ENCODE data around the gene LCE1B. TPM values are rescaled to one million over a fixed set of nuclear protein-coding genes. Genes with fewer than 3 reads are reported as not detected.

LCE1B gene
- total RNA-seq, 4 donors from 2014 or later, result not detected

DNA sequence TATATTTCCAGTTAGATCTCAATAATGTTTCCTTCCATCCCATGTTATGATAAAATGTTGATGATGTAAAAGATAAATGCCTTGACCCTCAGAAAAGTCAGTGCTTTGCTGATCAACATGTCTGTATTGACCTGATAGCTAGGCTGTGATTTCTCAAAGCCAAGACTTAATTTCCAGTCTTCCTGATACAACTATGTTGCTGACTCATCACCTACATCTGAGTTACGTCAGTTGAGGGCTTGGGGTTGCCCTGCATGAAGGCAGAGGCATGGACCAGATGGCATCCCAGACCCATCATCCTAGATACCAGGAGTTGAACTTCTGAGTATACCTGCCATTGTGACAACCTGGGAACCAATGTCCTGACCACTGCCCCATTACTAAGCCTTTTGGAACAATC, 10.4 kb upstream of the LCE1B start:
- Histone ChIP-seq H3K27ac (no peak overlapping the region), H3K36me3 (no peaks in the 10 kb centered on the region), H3K27me3 (no peaks in the 10 kb centered on the region), H3K9me3 (no peaks in the 10 kb centered on the region), H3K4me3 (no peak overlapping the region), H3K4me1 (no peaks in the 10 kb centered on the region)
- DNase-seq (ENCODE audit: low spot score in 2 of 2), result no peak
- TF ChIP-seq POLR2A (IDR thresholded peaks at IDR 0.05) (no peak), EP300 (IDR thresholded peaks at IDR 0.05) (no peak)
- TF ChIP-seq, protein P1, sequence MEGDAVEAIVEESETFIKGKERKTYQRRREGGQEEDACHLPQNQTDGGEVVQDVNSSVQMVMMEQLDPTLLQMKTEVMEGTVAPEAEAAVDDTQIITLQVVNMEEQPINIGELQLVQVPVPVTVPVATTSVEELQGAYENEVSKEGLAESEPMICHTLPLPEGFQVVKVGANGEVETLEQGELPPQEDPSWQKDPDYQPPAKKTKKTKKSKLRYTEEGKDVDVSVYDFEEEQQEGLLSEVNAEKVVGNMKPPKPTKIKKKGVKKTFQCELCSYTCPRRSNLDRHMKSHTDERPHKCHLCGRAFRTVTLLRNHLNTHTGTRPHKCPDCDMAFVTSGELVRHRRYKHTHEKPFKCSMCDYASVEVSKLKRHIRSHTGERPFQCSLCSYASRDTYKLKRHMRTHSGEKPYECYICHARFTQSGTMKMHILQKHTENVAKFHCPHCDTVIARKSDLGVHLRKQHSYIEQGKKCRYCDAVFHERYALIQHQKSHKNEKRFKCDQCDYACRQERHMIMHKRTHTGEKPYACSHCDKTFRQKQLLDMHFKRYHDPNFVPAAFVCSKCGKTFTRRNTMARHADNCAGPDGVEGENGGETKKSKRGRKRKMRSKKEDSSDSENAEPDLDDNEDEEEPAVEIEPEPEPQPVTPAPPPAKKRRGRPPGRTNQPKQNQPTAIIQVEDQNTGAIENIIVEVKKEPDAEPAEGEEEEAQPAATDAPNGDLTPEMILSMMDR (IDR thresholded peaks at IDR 0.05), result no peak
- WGBS, 2 donors, result 62 to 65% methylated on average over 1 of the region's 1 CpG

DNA sequence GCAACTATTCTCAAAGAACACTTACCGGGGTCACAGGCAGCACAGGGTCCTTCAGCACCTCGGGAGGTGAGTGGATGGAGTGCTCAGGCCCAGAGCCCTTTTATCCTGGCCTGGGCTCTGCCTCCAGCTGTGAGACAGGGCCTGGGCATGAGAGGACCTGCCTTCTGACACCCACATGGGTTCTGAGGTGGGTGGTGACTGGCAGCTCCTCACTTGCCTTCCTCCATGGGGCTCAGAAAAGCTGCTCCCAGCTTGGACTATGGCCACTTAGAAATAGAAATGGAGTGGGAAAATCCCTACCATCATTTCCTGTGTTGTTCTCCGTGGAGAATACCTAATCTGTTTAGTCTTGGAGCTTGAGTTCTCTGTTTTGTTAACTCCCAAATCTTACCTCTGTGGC, 5.2 kb upstream of the LCE1B start, which contains the start of gene LCE1C:
LCE1C (minus strand) TSS at position 76 of the 400 bp plus-strand sequence. CDS start 1,173 bp downstream, outside the sequence.
- no peaks in the 10 kb centered on the region for H3K9me3 ChIP-seq
- WGBS, 2 donors, result 56 to 63% methylated on average over 3 of the region's 3 CpGs
- no peak within 1 kb of the TSS for H3K4me3 ChIP-seq
- H3K27ac ChIP-seq, result no peak within 1 kb of the TSS
- TF ChIP-seq, protein P1 (IDR thresholded peaks at IDR 0.05), result no peak
- no peak for TF ChIP-seq EP300 (IDR thresholded peaks at IDR 0.05)
- no peaks in the 10 kb centered on the region for H3K27me3 ChIP-seq
- H3K36me3 ChIP-seq, result no peaks in the 10 kb centered on the region
- no peaks in the 10 kb centered on the region for H3K4me1 ChIP-seq
- no peak for DNase-seq (ENCODE audit: low spot score in 2 of 2)

DNA sequence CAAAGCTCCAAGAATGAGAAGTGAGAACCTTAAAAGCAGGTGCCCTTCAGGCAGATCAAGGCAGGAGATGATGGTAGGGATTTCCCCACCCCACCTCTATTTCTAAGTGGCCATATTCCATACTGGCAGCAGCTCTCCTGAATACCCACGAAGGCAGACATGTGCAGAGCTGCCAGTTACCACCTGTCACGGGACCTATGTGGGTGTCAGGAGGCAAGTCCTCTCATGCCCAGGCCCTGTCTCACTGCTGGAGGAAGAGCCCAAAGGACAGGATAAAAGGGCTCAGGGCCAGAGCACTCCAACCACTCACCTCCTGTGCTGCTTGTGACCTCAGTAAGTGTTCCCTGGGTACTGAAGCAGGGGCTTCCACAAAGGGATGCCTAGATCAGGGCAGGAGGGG, 721 bp upstream of the LCE1B start:
- WGBS, 2 donors, result 68 to 90% methylated on average over 2 of the region's 2 CpGs
- Histone ChIP-seq H3K4me1 (no peaks in the 10 kb centered on the region), H3K36me3 (no peaks in the 10 kb centered on the region), H3K4me3 (no peak overlapping the region), H3K9me3 (no peaks in the 10 kb centered on the region), H3K27ac (no peak overlapping the region), H3K27me3 (no peaks in the 10 kb centered on the region)
- TF ChIP-seq EP300 (IDR thresholded peaks at IDR 0.05) (no peak), POLR2A (IDR thresholded peaks at IDR 0.05) (no peak)
- TF ChIP-seq, protein P1 (IDR thresholded peaks at IDR 0.05), result no peak
- DNase-seq (ENCODE audit: low spot score in 2 of 2), result no peak

DNA sequence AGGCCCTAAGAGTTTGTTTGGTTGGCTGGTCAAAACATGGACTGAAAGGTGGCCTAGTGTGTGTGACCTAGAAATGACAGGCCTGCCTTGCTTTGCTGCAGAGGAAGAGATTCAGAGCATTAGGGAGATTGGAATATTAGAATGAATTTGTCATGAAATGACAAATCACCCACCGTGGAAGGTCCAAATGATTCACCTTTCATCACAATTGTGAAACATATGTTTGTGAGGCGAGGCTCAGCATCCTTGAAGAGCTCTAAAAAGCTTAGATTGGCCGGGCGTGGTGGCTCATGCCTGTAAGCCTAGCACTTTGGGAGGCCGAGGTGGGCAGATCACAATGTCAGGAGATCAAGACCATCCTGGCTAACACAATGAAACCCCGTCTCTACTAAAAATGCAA, 5.5 kb downstream of the LCE1B start:
- Histone ChIP-seq H3K27ac (no peak overlapping the region), H3K9me3 (no peaks in the 10 kb centered on the region), H3K27me3 (no peaks in the 10 kb centered on the region), H3K4me3 (no peak overlapping the region), H3K4me1 (no peaks in the 10 kb centered on the region), H3K36me3 (no peaks in the 10 kb centered on the region)
- DNase-seq (ENCODE audit: low spot score in 2 of 2), result no peak
- TF ChIP-seq, protein P1 (IDR thresholded peaks at IDR 0.05), result no peak
- TF ChIP-seq EP300 (IDR thresholded peaks at IDR 0.05) (no peak), POLR2A (IDR thresholded peaks at IDR 0.05) (no peak)
- 79 to 92% methylated on average over 6 of the region's 6 CpGs for WGBS, 2 donors

DNA sequence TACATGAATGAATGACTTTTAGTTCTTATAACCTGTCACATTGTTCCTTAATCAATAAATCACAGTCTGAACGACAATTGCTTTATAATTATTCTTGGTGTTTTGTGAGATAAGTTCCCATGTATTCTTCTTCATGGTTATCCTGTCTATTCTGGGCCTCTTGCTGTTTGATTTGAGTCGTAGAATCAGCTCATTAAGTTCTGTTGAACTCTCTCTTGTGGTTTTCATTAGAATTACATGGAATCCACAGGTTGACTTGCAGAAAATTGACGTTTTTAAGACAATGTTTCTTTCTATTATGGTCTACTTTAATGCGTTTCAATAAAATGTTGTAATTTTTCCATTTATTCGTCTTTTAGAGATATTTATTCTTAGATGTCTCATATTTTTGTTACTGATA, 11.5 kb downstream of the LCE1B start:
- Histone ChIP-seq H3K27me3 (no peaks in the 10 kb centered on the region), H3K4me3 (no peak overlapping the region), H3K9me3 (no peaks in the 10 kb centered on the region), H3K36me3 (no peaks in the 10 kb centered on the region), H3K4me1 (no peaks in the 10 kb centered on the region), H3K27ac (no peak overlapping the region)
- 38 to 48% methylated on average over 5 of the region's 5 CpGs for WGBS, 2 donors
- TF ChIP-seq POLR2A (IDR thresholded peaks at IDR 0.05), result no peak
- TF ChIP-seq, protein P1 (IDR thresholded peaks at IDR 0.05), result no peak
- no peak for DNase-seq (ENCODE audit: low spot score in 2 of 2)
